BJ (cell line): ENCODE results near the gene SEMG1. TPM values are rescaled to one million over a fixed set of nuclear protein-coding genes. Genes with fewer than 3 reads are reported as not detected.

Source experiments
- CTCF ChIA-PET: fragments of 350-600 bp; formaldehyde crosslinking; extraction: SDS; loops from one replicate; lab custom pipeline; 2021; ENCODE audit warnings: antibody characterized with exemption, inconsistent platforms; lab: Yijun Ruan, JAX
- POLR2A ChIA-PET: fragments of 300-600 bp; sonication (Branson Sonifier 250); formaldehyde crosslinking; extraction: SDS; loops from one replicate; lab custom pipeline; 2021; ENCODE audit warnings: antibody characterized with exemption; lab: Charles Lee
- DNase-seq: peaks from one replicate; pipeline ENCODE4 v3.0.0-alpha.2; 2011; ENCODE audit warnings: low read depth
- H3K27me3 ChIP-seq: 2 replicates; pipeline ENCODE4 v1.6.0; 2011; ENCODE audit warnings: low read length; ENCODE audit not compliant: control insufficient read depth, insufficient read depth
- H3K36me3 ChIP-seq: 2 replicates; pipeline ENCODE4 v1.5.1; 2011; ENCODE audit warnings: low read length; ENCODE audit not compliant: control insufficient read depth, insufficient read depth
- H3K4me3 ChIP-seq: 2 replicates; pipeline ENCODE4 v1.5.1; 2011; ENCODE audit warnings: low read depth, mild to moderate bottlenecking, control low read depth, low read length
- polyA plus RNA-seq: library from polyadenylated mRNA; depleted of rRNA; stranded (reverse); fragments of >200 nt; gene quantifications from 2 replicates; pipeline ENCODE4 v1.2.3, GENCODE V29; 2011; rRNA removed
- TF ChIP-seq, protein P1 (sequence below): IDR thresholded peaks from 2 replicates; pipeline ENCODE4 v1.5.1; 2011; ENCODE audit warnings: low read depth, mild to moderate bottlenecking, control low read depth, inconsistent platforms, low read length, moderate library complexity; ENCODE audit not compliant: insufficient read depth

SEMG1 gene
- polyA plus RNA-seq, 1 experiment = not detected

DNA sequence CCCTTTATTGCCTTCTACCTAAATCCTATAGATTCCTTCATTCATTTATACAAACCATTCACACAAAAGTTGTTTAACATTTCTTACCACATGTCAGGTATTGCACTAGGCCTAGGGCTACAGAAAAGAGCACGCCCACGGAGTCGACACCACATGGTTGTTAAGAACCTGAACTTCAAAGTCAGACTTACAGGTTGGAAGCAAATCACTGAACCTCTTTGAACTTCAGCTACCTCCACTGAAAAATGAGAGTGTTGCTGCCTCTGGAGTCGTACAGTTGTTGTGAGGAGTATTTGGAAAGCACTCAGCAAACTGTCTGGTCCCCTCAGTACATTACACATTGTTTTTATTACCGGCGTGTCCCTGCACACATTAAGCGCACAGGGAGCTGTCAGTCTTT, 50.9 kb downstream of the SEMG1 start:
- H3K36me3 ChIP-seq = no peaks in the 10 kb centered on the region
- POLR2A ChIA-PET = no interaction called here
- CTCF ChIA-PET = no interaction called here
- TF ChIP-seq, protein P1, sequence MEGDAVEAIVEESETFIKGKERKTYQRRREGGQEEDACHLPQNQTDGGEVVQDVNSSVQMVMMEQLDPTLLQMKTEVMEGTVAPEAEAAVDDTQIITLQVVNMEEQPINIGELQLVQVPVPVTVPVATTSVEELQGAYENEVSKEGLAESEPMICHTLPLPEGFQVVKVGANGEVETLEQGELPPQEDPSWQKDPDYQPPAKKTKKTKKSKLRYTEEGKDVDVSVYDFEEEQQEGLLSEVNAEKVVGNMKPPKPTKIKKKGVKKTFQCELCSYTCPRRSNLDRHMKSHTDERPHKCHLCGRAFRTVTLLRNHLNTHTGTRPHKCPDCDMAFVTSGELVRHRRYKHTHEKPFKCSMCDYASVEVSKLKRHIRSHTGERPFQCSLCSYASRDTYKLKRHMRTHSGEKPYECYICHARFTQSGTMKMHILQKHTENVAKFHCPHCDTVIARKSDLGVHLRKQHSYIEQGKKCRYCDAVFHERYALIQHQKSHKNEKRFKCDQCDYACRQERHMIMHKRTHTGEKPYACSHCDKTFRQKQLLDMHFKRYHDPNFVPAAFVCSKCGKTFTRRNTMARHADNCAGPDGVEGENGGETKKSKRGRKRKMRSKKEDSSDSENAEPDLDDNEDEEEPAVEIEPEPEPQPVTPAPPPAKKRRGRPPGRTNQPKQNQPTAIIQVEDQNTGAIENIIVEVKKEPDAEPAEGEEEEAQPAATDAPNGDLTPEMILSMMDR = no peak
- no peak overlapping the region for H3K4me3 ChIP-seq
- H3K27me3 ChIP-seq = peaks cover 7% of the 10 kb centered on the region
- DNase-seq = no peak

DNA sequence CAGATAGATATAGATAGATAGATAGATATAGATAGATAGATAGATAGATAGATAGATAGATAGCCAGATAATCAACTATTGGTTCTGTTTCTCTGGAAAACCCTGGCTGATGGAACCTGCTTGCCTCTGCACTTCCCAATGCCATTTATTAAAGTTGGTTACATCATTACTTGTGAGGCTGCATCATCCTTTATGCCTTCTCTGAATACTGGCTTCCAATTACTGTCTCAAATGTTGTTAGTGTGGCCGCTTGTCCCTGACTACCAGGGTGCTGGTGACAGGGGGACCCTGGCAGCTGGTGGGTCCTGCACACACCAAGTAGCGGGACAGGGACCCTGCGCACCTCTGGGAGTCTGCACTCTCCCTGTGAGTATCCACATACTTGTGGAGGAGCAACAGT, 51.4 kb downstream of the SEMG1 start:
- Histone ChIP-seq H3K4me3 (no peak overlapping the region), H3K36me3 (no peaks in the 10 kb centered on the region), H3K27me3 (peaks cover 5% of the 10 kb centered on the region)
- ChIA-PET POLR2A (no interaction called here), CTCF (no interaction called here)
- TF ChIP-seq, protein P1 = no peak
- no peak for DNase-seq

DNA sequence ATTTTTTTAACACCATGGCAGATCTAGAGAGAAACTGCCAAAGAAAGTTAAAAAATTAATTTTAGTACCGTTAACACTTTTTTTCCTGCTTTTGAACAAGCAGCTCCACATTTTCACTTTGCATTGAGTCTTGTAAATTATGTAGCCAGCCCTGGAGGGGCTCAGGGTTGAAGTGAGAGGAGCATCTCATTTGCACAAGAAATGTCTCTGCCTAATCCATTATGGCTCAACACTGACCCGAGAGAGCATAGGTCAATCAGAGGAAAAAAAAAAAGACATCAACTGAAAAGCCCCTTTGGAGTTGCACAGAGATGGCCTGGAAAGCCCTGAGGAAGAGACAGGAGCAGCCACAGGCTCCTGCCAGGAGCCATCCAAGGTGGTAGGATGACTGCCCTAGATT, 51.8 kb downstream of the SEMG1 start:
- DNase-seq = no peak
- Histone ChIP-seq H3K27me3 (peaks cover 5% of the 10 kb centered on the region), H3K36me3 (no peaks in the 10 kb centered on the region), H3K4me3 (no peak overlapping the region)
- ChIA-PET CTCF (no interaction called here), POLR2A (no interaction called here)
- TF ChIP-seq, protein P1 = no peak

Other genes with a start within 250 kb of the SEMG1 start
- gene TOMM34, start 246.6 kb upstream of the SEMG1 start, polyA plus RNA-seq = 37.9 and 48.6 TPM in 2 replicates
- gene STK4, start 240.5 kb upstream of the SEMG1 start, polyA plus RNA-seq = 12.4 and 19.9 TPM in 2 replicates
- gene KCNS1, start 105.9 kb upstream of the SEMG1 start, polyA plus RNA-seq = 0.64 and 0.74 TPM in 2 replicates
- not detected in 2 replicates for gene WFDC5, start 91.9 kb upstream of the SEMG1 start, polyA plus RNA-seq
- gene WFDC12, start 82.6 kb upstream of the SEMG1 start, polyA plus RNA-seq = not detected in 2 replicates
- gene PI3, start 32.1 kb upstream of the SEMG1 start, polyA plus RNA-seq = not detected in 2 replicates
- not detected in 2 replicates for gene SEMG2, start 14.3 kb downstream of the SEMG1 start, polyA plus RNA-seq
- gene SLPI, start 47.5 kb downstream of the SEMG1 start, polyA plus RNA-seq = 0.21 TPM in 1 of 2 replicates, not detected in the other
- gene RBPJL, start 99.8 kb downstream of the SEMG1 start, polyA plus RNA-seq = not detected in 2 replicates
- 0.05 and 0.06 TPM in 2 replicates for gene MATN4, start 101.3 kb downstream of the SEMG1 start, polyA plus RNA-seq
- gene SDC4, start 141.4 kb downstream of the SEMG1 start, polyA plus RNA-seq = 147 and 153 TPM in 2 replicates
- 38.8 and 71.4 TPM in 2 replicates for gene SYS1, start 156.1 kb downstream of the SEMG1 start, polyA plus RNA-seq
- not detected in 2 replicates for gene TP53TG5, start 171.3 kb downstream of the SEMG1 start, polyA plus RNA-seq
- gene DBNDD2, start 201.3 kb downstream of the SEMG1 start, polyA plus RNA-seq = 69.4 and 77.0 TPM in 2 replicates
- 135 and 236 TPM in 2 replicates for gene PIGT, start 209.1 kb downstream of the SEMG1 start, polyA plus RNA-seq